ENCODE measurements around the gene CLEC1A.
A peak's percentile ranks its signal among the peaks of the same experiment; 100 is the strongest.

The CLEC1A gene

GRCh38 chr12:10102322-10102721 is 3.5 kb upstream of the CLEC1A start:
- no peak overlapping the region for H2AFZ ChIP-seq (ENCODE audit: insufficient read depth, low read length, poor library complexity)
- no CpG with 5 or more reads among the region's 2 CpGs for WGBS (ENCODE audit: extremely low coverage, insufficient coverage, insufficient read length)

GRCh38 chr12:10101648-10102220 is 2.9 kb upstream of the CLEC1A start:
- peak overlapping the region; percentile 26 for H3K4me2 ChIP-seq (ENCODE audit: low read length)

More at GRCh38 chr12:10102322-10102721, 3.5 kb upstream of the CLEC1A start:
- no peaks in the 10 kb centered on the region for H3K9me3 ChIP-seq (ENCODE audit: insufficient read depth, low read depth, low read length)
- peak overlapping the region; percentile 29 for H2BK120ac ChIP-seq (ENCODE audit: insufficient read depth, low read length, poor library complexity)
- H3K9ac ChIP-seq (ENCODE audit: low read length), result no peak overlapping the region
- H2BK12ac ChIP-seq (ENCODE audit: low read length), result no peak overlapping the region
- H3K23ac ChIP-seq (ENCODE audit: low read length), result no peak overlapping the region
- H3K36me3 ChIP-seq (ENCODE audit: control insufficient read depth in 1 of 2, insufficient read depth in 2 of 2, low read length in 2 of 2), result peaks cover 0 to 2% of the 10 kb centered on the region in 2 experiments
- peaks cover 2% of the 10 kb centered on the region for H3K79me2 ChIP-seq (ENCODE audit: control insufficient read depth, insufficient read depth, low read length, poor library complexity)
- peak overlapping the region; percentile 51 for H3K27ac ChIP-seq (ENCODE audit: low read depth, low read length)
- peak overlapping the region; percentile 18 for H3K14ac ChIP-seq (ENCODE audit: low read length)
- peak; percentile 31 to 70 for DNase-seq
- H2AK5ac ChIP-seq (ENCODE audit: low read length), result no peak overlapping the region
- no peak overlapping the region for H4K12ac ChIP-seq (ENCODE audit: low read depth, low read length)
- peak overlapping the region; percentile 26 for H4K8ac ChIP-seq (ENCODE audit: low read depth, low read length)
- no peak overlapping the region for H3K4ac ChIP-seq (ENCODE audit: low read depth, low read length)
- peak overlapping the region; percentile 11 for H2BK5ac ChIP-seq (ENCODE audit: low read depth, low read length, poor library complexity)
- H3K4me3 ChIP-seq (ENCODE audit: low read depth, low read length), result no peak overlapping the region
- H3K27me3 ChIP-seq (ENCODE audit: insufficient read depth, low read length), result no peaks in the 10 kb centered on the region
- no peak overlapping the region for H3K18ac ChIP-seq (ENCODE audit: low read length)
- H4K91ac ChIP-seq (ENCODE audit: low read depth, low read length), result peak overlapping the region; percentile 60
- peaks cover 11% of the 10 kb centered on the region for H3K79me1 ChIP-seq (ENCODE audit: low read length)
- no peak overlapping the region for H3K4me2 ChIP-seq (ENCODE audit: low read length)
- H3K4me1 ChIP-seq (ENCODE audit: control insufficient read depth in 1 of 2, insufficient read depth in 2 of 2, low read length in 2 of 2), result peaks cover 19 to 21% of the 10 kb centered on the region in 2 experiments

DNA sequence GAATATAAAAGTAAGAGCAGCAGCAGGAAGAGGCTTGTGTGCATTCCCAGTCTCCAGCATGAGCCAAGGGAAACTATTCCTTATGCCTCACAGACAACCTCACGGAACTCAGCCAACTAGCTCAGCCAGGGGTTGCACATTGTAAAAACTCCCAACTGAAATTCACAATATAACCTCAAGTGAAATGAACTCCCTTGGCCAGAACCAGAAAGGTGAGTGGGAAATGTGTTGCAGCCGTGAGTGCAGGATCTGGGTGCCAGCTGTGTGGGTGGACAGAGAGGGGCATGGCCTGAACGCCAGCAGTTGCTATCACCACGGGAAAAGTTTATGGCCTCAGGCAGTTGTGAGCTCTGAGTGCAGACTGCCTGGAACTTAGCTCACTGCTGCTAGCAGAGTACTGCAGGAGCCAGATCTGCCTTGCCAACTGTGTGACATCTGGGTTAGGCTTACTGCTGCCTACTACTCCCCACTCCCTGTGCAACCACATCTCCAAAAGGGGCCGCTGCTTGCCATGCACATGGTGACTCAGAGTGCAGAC is 2.3 kb upstream of the CLEC1A start:
- peak overlapping the region; percentile 44 for H2BK120ac ChIP-seq (ENCODE audit: insufficient read depth, low read length, poor library complexity)

More at GRCh38 chr12:10101648-10102220, 2.9 kb upstream of the CLEC1A start:
- Histone ChIP-seq H3K18ac (ENCODE audit: low read length) (peak overlapping the region; percentile 38), H2BK12ac (ENCODE audit: low read length) (no peak overlapping the region), H4K8ac (ENCODE audit: low read depth, low read length) (peak overlapping the region; percentile 10), H4K12ac (ENCODE audit: low read depth, low read length) (no peak overlapping the region), H3K14ac (ENCODE audit: low read length) (peak overlapping the region; percentile 45), H3K4ac (ENCODE audit: low read depth, low read length) (no peak overlapping the region), H3K27ac (ENCODE audit: low read depth, low read length) (peak overlapping the region; percentile 45), H2AFZ (ENCODE audit: insufficient read depth, low read length, poor library complexity) (no peak overlapping the region), H3K4me3 (ENCODE audit: low read depth, low read length) (no peak overlapping the region), H3K4me1 (ENCODE audit: control insufficient read depth in 1 of 2, insufficient read depth in 2 of 2, low read length in 2 of 2) (peaks cover 19 to 21% of the 10 kb centered on the region in 2 experiments), H3K23ac (ENCODE audit: low read length) (no peak overlapping the region), H3K9ac (ENCODE audit: low read length) (no peak overlapping the region), H4K91ac (ENCODE audit: low read depth, low read length) (peak overlapping the region; percentile 60), H3K9me3 (ENCODE audit: insufficient read depth, low read depth, low read length) (no peaks in the 10 kb centered on the region), H3K79me2 (ENCODE audit: control insufficient read depth, insufficient read depth, low read length, poor library complexity) (peaks cover 2% of the 10 kb centered on the region), H3K79me1 (ENCODE audit: low read length) (peaks cover 11% of the 10 kb centered on the region), H2BK5ac (ENCODE audit: low read depth, low read length, poor library complexity) (peak overlapping the region; percentile 11), H2BK120ac (ENCODE audit: insufficient read depth, low read length, poor library complexity) (peak overlapping the region; percentile 1), H2AK5ac (ENCODE audit: low read length) (no peak overlapping the region), H3K36me3 (ENCODE audit: control insufficient read depth in 1 of 2, insufficient read depth in 2 of 2, low read length in 2 of 2) (peaks cover 0 to 2% of the 10 kb centered on the region in 2 experiments), H3K27me3 (ENCODE audit: insufficient read depth, low read length) (no peaks in the 10 kb centered on the region)
- peak; percentile 94 for DNase-seq
- no CpG with 5 or more reads among the region's 1 CpG for WGBS (ENCODE audit: extremely low coverage, insufficient coverage, insufficient read length)

DNA sequence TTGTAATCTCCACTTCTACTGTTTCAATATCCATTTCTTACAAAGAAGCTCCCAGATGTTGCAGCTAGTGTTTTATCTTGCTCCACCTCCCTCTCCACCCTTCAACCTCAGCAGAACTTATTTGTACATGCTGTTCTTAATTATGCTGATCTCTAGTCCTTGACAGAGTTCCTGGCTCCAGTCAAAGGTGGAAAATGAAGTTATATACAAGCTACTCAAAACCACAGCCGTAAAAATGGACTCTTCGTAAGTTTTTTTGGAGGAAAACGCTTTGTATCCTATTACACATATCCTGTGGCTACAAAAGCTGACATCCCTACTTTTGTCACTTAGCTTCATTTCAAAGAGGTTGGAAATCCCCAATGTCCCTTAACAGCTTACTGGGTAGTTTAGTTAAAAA is 1.3 kb downstream of the CLEC1A start:
- H3K23ac ChIP-seq (ENCODE audit: low read length), result no peak overlapping the region
- H3K14ac ChIP-seq (ENCODE audit: low read length), result no peak overlapping the region
- no peak overlapping the region for H2BK120ac ChIP-seq (ENCODE audit: insufficient read depth, low read length, poor library complexity)
- no peak overlapping the region for H3K18ac ChIP-seq (ENCODE audit: low read length)
- no peak overlapping the region for H3K27ac ChIP-seq (ENCODE audit: low read depth, low read length)
- H4K91ac ChIP-seq (ENCODE audit: low read depth, low read length), result no peak overlapping the region
- H4K12ac ChIP-seq (ENCODE audit: low read depth, low read length), result no peak overlapping the region
- peaks cover 10% of the 10 kb centered on the region for H3K79me1 ChIP-seq (ENCODE audit: low read length)
- peaks cover 18 to 20% of the 10 kb centered on the region in 2 experiments for H3K4me1 ChIP-seq (ENCODE audit: control insufficient read depth in 1 of 2, insufficient read depth in 2 of 2, low read length in 2 of 2)
- WGBS (ENCODE audit: extremely low coverage, insufficient coverage, insufficient read length), result no CpG with 5 or more reads among the region's 3 CpGs
- H3K9ac ChIP-seq (ENCODE audit: low read length), result no peak overlapping the region
- no peak overlapping the region for H3K4ac ChIP-seq (ENCODE audit: low read depth, low read length)
- no peak overlapping the region for H2AK5ac ChIP-seq (ENCODE audit: low read length)
- H3K4me2 ChIP-seq (ENCODE audit: low read length), result no peak overlapping the region
- H3K4me3 ChIP-seq (ENCODE audit: low read depth, low read length), result no peak overlapping the region
- no peak overlapping the region for H2BK5ac ChIP-seq (ENCODE audit: low read depth, low read length, poor library complexity)
- no peak overlapping the region for H2AFZ ChIP-seq (ENCODE audit: insufficient read depth, low read length, poor library complexity)
- peaks cover 2% of the 10 kb centered on the region for H3K79me2 ChIP-seq (ENCODE audit: control insufficient read depth, insufficient read depth, low read length, poor library complexity)
- no peaks in the 10 kb centered on the region for H3K27me3 ChIP-seq (ENCODE audit: insufficient read depth, low read length)
- H4K8ac ChIP-seq (ENCODE audit: low read depth, low read length), result no peak overlapping the region
- H3K36me3 ChIP-seq (ENCODE audit: control insufficient read depth in 1 of 2, insufficient read depth in 2 of 2, low read length in 2 of 2), result no peaks in the 10 kb centered on the region
- no peaks in the 10 kb centered on the region for H3K9me3 ChIP-seq (ENCODE audit: insufficient read depth, low read depth, low read length)
- DNase-seq, result peak in 1 of 2 donors; percentile 68
- H2BK12ac ChIP-seq (ENCODE audit: low read length), result no peak overlapping the region

More for the DNA sequence above, 2.3 kb upstream of the CLEC1A start:
- Histone ChIP-seq H2BK12ac (ENCODE audit: low read length) (peak overlapping the region; percentile 30), H3K27ac (ENCODE audit: low read depth, low read length) (peak overlapping the region; percentile 42), H3K14ac (ENCODE audit: low read length) (peak overlapping the region; percentile 45), H3K9ac (ENCODE audit: low read length) (no peak overlapping the region), H2AK5ac (ENCODE audit: low read length) (no peak overlapping the region), H3K36me3 (ENCODE audit: control insufficient read depth in 1 of 2, insufficient read depth in 2 of 2, low read length in 2 of 2) (peaks cover 0 to 2% of the 10 kb centered on the region in 2 experiments), H3K4me2 (ENCODE audit: low read length) (peak overlapping the region; percentile 36), H3K9me3 (ENCODE audit: insufficient read depth, low read depth, low read length) (no peaks in the 10 kb centered on the region), H3K18ac (ENCODE audit: low read length) (peak overlapping the region; percentile 52), H3K23ac (ENCODE audit: low read length) (no peak overlapping the region), H3K79me1 (ENCODE audit: low read length) (peaks cover 11% of the 10 kb centered on the region), H4K8ac (ENCODE audit: low read depth, low read length) (peak overlapping the region; percentile 66), H3K4ac (ENCODE audit: low read depth, low read length) (no peak overlapping the region), H3K27me3 (ENCODE audit: insufficient read depth, low read length) (no peaks in the 10 kb centered on the region), H3K79me2 (ENCODE audit: control insufficient read depth, insufficient read depth, low read length, poor library complexity) (peaks cover 2% of the 10 kb centered on the region), H2BK5ac (ENCODE audit: low read depth, low read length, poor library complexity) (peak overlapping the region; percentile 3), H2AFZ (ENCODE audit: insufficient read depth, low read length, poor library complexity) (peak overlapping the region; percentile 54), H4K12ac (ENCODE audit: low read depth, low read length) (no peak overlapping the region), H3K4me1 (ENCODE audit: control insufficient read depth in 1 of 2, insufficient read depth in 2 of 2, low read length in 2 of 2) (peaks cover 19 to 21% of the 10 kb centered on the region in 2 experiments), H3K4me3 (ENCODE audit: low read depth, low read length) (no peak overlapping the region), H4K91ac (ENCODE audit: low read depth, low read length) (peak overlapping the region; percentile 76)
- WGBS (ENCODE audit: extremely low coverage, insufficient coverage, insufficient read length), result no CpG with 5 or more reads among the region's 5 CpGs
- DNase-seq, result peak; percentile 94 to 98
